Pulmonary artery endothelial cell (primary cell): ENCODE results near the gene TMEM235. TPM values are rescaled to one million over a fixed set of nuclear protein-coding genes. Genes with fewer than 3 reads are reported as not detected.

Source experiments
- DNase-seq: peaks from one replicate; pipeline ENCODE4 v3.0.0-alpha.2; 2011; ENCODE audit warnings: low read depth, low spot score
- total RNA-seq: library from RNA; depleted of rRNA; stranded (reverse); fragments of >200 nt; gene quantifications from 2 replicates; pipeline ENCODE4 v1.2.3, GENCODE V29; 2014

Gene TMEM235
- 0.21 TPM in 1 of 2 replicates, not detected in the other for total RNA-seq

- DNase-seq: no peak
These were observed at the start of gene TMEM235 for GRCh38 chr17:78230996-78231935. Gene TMEM235 (plus strand): TSS chr17:78231631. CDS start chr17:78232024, 393 bp downstream.

DNA sequence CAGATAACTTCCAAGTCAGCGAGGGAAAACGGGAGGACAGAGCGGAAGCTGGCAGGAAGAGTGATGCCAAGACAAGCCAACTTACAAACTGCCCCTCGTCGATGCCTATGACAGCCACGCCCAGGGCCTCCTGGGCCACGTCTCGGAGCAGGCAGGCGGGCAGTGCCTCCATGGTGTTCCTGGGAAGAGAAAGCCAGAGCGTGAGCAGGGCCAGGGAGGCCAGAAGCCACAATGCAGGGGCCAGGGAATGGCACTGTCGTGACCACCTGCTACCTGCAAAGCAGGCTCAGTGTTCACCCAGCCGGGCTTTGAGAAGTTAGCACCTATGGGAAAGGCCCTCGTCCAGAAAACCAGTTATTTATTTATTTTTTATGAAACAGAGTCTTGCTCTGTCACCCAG, 48.9 kb upstream of the TMEM235 start:
- DNase-seq: no peak

- no peak for DNase-seq
These were observed 47.5 kb upstream of the TMEM235 start for GRCh38 chr17:78183916-78184315.

DNA sequence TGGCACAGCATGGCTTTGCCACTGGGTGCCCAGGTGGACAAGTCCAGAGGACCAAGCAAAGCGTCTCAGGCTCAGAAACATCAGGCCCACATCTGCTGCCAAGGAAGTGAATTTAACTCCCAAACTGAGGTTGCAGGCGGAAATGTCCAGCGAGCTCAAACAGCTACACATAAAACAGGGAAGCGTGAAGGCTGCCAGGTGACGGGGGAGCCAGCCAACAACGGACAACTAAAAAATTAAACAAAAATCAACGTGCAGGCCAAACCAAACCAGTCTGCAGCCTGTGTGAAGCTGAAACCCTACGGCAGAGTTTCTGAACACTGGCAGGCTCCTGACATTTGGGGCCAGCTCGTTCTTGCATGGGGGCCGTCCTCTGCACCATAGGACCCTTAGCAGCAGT, 47.1 kb upstream of the TMEM235 start:
- no peak for DNase-seq

- no peak for DNase-seq
These were observed 46.6 kb upstream of the TMEM235 start for GRCh38 chr17:78184868-78185267.

- DNase-seq: no peak
These were observed 45.3 kb upstream of the TMEM235 start for GRCh38 chr17:78185981-78186691.

GRCh38 chr17:78186692-78187595, 44.5 kb upstream of the TMEM235 start, which contains the start of the genes AFMID and TK1:
Gene AFMID (plus strand): TSS chr17:78187362. CDS start chr17:78187371, 9 bp downstream.
Gene TK1 (minus strand): TSS chr17:78187052. CDS start chr17:78186994, 58 bp downstream.
- peak; percentile 87 for DNase-seq

GRCh38 chr17:78196716-78197115, 34.7 kb upstream of the TMEM235 start:
- DNase-seq: no peak

DNA sequence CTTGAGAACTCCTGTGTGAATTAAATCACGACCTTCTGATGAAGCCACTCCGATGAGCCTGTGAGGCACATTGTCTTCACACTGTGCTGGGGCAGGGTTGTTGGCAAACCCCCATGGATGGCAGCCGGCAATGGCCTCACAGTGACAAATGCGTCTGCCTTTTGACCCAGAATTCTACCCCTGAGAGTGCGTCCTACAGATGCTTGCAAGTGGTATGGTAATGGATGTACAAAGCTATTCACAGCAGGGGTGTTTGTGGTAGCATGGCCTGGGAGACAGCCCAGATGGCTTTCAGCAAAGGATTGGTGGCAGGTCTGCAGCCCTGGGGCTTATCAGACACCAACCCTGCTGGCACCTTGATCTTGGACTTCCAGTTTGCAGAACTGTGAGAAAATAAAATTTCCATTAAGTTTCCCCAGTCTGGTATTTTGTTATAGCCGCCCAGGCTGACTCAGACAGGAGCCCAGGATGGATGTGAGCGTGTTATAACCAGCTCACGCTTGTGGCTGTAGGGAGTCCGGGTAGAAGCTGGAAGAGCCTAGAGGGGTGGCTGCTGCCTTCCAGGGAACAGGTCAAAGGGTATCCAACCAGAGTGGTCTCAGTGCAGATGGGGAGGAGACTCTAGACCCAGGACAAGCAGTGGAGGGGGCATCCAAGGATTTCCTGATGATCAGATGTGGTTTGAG, 34.1 kb upstream of the TMEM235 start:
- no peak for DNase-seq

DNA sequence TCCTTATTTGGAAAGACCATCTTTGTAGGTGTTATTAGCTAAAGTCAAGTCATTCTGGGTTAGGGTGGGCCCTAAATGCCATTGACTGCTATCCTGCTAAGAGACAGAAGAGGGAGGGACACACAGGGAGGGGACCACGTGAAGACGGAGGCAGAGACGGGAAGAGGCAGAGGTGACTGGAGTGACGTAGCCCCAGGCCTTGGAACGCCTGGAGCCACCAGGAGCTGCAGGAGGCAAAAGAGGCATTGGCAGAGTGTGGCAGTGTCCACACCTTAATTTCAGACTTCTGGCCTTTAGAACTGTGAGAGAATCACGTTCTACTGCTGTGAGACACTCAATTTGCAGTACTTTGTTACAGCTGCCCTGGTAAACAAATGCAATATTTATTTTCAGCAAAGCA, 31.0 kb upstream of the TMEM235 start:
- DNase-seq: no peak

DNA sequence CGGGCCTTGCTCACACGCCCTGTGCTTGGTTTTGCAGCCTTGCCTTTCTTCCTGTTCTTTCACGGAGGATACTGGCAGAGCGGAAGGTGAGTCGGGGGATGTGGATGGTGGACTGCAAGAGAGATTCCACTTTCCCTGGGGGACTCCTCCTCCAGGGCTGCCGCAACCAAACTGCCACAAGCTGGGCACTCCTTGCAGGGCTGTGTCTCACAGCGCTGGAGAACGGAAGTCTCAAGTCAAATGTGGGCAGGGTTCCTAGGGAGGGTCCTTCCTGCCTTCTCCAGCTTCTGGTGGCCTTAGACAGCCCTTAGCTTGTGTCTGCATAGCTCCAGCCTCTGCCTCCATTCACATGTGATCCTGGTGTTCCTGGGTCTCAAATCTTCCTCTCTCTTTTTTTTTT, 28.8 kb upstream of the TMEM235 start:
- no peak for DNase-seq

DNA sequence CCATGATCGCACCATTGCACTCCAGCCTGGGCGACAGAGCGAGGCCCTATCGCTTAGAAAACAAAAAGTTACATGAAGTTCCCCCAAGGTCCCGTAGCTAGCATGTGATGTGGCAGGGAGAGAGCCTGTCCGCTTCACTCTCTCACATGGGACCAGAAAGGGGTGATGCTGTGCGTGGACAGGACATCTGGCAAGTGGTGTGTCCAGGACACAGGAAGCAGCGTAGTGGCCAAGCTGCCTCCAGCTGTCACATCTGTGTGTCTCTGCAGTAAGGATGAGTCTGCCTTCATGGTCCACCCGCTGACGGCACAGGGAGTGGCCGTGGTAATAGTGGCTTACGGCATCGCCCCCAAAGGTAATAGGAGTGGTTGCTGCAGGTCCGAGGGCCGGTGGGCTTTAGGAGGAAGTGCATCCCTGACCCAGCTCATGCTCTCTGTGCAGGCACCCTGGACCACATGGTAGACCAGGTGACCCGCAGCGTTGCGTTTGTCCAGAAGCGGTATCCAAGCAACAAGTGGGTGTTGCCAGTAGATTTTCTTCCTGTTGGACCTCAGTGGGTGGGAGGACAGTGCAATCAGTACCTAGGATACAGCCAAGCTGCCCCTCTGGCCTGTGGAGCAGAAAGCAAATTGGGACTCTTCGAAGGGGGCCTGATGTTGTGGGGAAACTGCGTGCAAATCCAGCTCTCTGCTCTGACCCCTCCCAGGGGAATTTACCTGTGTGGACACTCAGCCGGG, 26.9 kb upstream of the TMEM235 start:
- no peak for DNase-seq

DNA sequence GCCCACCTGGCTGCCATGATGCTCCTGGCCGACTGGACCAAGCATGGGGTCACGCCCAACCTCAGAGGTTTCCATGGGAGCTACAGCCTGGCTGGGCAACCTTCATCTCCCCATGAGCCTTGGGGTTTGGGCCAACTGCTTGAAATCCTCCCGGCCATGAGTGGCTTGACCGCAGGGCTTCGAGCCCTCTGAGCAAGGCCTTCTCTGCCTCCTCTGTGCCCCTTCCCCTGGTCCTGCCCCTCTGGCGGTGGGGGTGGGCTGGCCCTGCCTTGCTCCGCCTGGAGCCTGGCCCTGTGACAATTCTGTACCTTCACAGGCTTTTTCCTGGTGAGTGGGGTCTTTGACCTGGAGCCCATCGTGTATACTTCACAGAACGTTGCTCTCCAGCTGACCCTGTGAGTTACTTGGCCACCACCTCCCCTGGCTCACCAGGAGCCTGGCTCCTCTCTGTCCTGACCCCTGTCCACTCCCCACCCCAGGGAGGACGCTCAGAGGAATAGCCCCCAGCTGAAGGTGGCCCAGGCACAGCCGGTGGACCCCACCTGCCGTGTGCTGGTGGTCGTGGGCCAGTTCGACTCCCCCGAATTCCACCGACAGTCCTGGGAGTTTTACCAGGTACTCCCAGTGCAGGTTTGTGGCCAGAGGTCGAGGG, 26.2 kb upstream of the TMEM235 start:
- no peak for DNase-seq

DNA sequence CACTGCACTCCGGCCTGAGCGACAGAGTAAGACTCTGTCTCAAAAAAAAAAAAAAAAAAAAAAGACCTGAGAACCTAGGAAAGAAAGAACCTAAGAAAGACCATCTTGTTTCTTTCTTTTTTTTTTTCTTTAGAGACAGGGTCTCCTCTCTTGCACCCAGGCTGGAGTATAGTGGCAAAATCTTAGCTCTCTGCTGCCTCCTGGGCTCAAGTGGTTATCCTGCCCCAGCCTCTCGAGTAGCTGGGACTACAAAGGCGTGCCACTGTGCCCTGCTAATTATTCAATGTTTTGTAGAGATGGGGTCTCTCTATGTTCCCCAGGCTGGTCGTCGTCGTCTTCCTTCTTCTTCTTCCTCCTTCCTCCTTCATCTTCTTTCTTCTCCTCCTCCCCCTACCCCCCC, 25.1 kb upstream of the TMEM235 start:
- no peak for DNase-seq

GRCh38 chr17:78208486-78208885, 22.9 kb upstream of the TMEM235 start:
- DNase-seq: no peak

- no peak for DNase-seq
These were observed 21.3 kb upstream of the TMEM235 start for GRCh38 chr17:78210111-78210510.

- no peak for DNase-seq
These were observed 20.4 kb upstream of the TMEM235 start for GRCh38 chr17:78211032-78211431.

DNA sequence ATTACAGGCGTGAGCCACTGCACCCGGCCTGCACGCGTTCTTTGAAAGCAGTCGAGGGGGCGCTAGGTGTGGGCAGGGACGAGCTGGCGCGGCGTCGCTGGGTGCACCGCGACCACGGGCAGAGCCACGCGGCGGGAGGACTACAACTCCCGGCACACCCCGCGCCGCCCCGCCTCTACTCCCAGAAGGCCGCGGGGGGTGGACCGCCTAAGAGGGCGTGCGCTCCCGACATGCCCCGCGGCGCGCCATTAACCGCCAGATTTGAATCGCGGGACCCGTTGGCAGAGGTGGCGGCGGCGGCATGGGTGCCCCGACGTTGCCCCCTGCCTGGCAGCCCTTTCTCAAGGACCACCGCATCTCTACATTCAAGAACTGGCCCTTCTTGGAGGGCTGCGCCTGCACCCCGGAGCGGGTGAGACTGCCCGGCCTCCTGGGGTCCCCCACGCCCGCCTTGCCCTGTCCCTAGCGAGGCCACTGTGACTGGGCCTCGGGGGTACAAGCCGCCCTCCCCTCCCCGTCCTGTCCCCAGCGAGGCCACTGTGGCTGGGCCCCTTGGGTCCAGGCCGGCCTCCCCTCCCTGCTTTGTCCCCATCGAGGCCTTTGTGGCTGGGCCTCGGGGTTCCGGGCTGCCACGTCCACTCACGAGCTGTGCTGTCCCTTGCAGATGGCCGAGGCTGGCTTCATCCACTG, 17.3 kb upstream of the TMEM235 start, which contains the start of gene BIRC5:
Gene BIRC5 (plus strand): TSS at position 238 of the 690 bp plus-strand sequence. CDS start 64 bp downstream, at position 302.
- peak; percentile 39 for DNase-seq

DNA sequence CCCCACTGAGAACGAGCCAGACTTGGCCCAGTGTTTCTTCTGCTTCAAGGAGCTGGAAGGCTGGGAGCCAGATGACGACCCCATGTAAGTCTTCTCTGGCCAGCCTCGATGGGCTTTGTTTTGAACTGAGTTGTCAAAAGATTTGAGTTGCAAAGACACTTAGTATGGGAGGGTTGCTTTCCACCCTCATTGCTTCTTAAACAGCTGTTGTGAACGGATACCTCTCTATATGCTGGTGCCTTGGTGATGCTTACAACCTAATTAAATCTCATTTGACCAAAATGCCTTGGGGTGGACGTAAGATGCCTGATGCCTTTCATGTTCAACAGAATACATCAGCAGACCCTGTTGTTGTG, 16.7 kb upstream of the TMEM235 start:
- DNase-seq: no peak
